ENCODE results near the gene PFDN5.
"Not testable (repeated sequence)": the region's sequence is repeated elsewhere in the genome, so short reads cannot be mapped to it uniquely, and the experiment has no call there.

PFDN5 gene

DNA sequence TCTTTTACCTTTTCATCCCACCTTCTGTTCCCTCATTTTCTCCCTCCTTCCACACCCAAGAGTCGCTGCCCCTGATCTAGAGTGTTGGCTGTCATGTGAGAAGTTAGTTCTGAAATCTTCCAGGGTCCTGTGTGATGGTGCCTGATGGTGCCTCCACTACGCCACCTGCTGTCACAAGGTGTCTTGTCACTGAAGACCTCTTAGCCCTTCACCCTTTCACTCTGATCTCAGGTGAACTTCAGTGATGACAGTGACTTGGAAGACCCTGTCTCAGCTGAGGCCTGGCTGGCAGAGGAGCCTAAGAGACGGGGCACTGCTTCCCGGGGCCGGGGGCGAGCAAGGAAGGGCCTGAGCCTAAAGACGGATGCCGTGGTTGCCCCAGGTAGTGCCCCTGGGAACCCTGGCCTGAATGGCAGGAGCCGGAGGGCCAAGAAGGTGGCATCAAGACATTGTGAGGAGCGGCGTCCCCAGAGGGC, 7.6 kb upstream of the PFDN5 start:
- peak; percentile 50 to 77 (median 67) for DNase-seq

DNA sequence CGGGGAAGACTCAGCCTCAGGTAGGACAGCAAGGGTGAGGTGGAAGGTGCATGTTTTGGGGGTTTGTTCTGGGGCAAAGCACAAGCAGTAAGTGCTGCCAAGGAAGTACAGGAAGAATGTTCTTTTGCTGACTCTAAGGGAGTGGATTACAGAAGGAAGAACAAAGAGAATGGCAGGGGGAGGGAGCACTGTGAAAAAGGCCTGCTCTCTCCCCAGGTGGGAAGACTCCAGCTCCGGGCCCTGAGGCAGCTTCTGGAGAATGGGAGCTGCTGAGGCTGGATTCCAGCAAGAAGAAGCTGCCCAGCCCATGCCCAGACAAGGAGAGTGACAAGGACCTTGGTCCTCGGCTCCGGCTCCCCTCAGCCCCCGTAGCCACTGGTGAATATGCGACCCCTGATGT, 7.0 kb upstream of the PFDN5 start:
- DNase-seq = no peak

DNA sequence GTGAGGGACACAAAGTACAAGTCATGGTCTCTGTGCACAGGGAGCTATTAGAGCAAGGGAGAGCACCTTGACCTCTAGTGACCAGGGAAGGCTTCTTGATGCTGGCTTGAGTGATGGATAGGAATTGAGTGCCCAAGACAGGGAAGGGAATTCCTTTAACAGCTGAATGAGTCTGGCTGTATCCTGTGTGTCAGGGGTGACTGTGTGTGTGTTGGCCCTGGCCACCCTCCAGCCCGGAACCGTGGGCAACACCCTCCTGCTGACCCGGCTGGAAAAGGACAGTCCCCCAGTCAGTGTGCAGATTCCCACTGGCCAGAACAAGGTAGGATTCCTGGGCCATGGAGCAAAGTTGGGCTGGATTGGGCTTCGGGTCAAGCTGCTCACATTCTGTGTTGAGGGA, 5.5 kb upstream of the PFDN5 start:
- no peak for DNase-seq

DNA sequence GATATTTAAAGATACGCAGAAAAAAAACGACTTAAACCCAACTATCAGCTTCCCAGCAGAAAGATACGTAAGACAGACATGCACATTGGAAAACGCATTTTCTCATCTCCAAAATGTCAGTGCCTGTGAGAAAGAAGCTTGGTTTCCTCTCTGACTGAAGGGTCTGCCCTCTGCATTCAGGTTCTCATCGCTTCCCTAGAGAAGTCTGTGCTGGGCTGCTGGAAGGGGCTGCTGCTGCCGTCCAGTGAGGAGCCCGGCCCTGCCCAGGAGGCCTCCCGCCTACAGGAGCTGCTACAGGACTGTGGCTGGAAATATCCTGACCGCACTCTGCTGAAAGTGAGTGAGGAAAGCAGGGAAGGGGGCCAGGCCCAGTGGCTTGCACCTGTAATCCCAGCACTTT, 4.7 kb upstream of the PFDN5 start:
- DNase-seq = no peak

DNA sequence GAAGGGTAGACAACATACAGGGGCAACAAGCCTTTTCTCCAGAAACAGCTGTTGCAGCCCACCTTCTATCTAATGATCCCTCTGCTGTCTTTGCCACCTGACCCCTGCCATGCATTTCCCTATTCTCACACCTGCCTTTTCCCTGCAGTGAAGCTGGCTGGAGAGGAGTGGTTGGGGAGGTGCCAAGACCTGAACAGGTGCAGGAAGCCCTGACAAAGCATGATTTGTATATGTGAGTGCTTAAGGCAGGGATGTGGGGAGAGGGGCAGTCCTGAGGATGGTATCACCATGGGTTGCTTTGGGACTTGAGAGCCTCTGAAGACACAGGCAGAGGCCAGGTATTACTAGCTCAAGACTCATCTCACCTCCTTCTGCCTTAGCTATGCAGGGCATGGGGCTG, 2.9 kb upstream of the PFDN5 start:
- no peak for DNase-seq

DNA sequence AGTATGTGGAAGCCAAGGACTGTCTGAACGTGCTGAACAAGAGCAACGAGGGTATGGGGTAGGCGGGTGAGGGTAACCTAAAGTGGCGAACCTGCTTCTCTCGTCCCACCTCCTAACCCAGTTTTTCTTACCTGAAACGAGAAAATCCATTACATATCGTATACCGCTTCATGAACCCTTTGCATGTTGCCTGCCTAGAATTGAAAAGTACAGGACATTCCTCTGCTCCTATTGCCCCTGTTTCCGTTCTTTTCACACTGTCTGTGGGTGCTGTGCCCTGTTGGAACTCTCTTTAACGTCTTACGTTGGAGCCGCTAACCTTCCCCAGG, 513 bp downstream of the PFDN5 start:
- DNase-seq = no peak

DNA sequence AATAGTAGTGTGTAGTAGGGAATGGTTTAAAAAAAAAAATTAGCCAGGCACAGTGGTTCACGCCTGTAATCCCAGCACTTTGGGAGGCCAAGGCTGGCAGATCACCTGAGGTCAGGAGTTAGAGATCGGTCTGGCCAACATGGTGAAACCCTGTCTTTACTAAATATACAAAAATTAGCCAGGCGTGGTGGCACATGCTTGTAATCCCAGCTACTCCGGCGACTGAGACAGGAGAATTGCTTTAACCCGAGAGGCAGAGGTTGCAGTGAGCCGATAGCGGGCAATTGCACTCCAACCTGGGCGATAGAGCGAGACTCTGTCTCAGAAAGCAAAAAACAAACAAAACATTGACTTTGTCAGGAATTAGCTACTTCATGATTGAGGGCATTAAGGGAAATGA, 1.8 kb downstream of the PFDN5 start:
- not testable (repeated sequence) for DNase-seq

DNA sequence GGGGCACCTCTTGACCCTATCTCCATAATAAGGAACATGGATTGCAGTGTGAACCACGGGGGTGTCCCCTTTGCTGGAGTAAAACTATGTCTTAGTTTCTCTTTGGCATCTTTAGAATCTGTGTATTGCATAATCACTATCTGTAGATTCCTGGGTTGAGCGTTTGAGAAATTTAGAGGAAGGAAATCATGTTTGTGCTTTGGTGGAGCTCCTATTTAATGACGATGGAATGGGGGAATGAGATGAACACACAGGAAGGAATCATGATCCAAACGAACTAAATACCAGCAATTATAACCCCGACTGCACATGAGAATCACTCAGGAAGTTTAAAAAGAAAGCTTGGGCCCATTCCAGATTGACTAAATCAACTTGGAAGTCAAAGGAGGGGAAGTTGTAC, 2.8 kb downstream of the PFDN5 start:
- no peak for DNase-seq

DNA sequence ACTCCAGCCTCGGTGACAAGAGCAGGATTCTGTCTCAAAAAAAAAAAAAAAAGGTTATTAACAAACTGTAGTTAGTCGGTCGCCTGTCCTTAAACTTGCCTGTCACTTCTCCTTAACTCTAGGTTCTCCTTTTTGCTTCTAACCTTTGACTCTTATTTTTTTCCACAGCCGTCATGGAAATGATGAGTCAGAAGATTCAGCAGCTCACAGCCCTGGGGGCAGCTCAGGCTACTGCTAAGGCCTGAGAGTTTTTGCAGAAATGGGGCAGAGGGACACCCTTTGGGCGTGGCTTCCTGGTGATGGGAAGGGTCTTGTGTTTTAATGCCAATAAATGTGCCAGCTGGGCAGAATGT, 3.7 kb downstream of the PFDN5 start:
- DNase-seq = peak in 2 of 6 experiments; percentile 20 to 49

DNA sequence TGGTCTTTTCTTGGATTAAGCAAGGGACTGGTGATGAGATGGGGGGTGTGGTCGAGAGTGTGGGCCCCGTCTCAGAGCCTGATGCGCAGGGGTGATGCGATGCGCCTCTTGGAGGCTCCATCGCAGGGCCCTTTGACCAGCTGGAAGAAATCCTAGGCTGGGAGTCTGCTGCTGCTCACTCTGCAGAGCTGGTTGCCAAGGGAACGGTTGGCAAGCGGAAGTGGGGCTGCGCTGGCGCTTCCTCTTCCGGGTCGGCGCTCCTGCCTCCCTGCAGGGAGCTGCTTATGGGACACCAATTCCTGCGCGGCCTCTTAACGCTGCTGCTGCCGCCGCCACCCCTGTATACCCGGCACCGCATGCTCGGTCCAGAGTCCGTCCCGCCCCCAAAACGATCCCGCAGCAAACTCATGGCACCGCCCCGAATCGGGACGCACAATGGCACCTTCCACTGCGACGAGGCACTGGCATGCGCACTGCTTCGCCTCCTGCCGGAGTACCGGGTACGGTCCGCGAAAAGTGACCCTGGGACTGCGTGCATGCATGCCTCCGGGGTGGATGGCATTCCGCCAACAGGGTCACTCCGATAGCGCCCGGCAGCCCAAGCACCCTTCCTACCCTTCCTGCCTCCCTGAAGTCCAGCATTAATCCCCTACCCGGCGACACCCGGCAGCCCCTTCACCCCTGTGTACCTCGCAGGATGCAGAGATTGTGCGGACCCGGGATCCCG, 4.3 kb downstream of the PFDN5 start, which contains the start of gene MYG1:
MYG1 (plus strand) TSS at position 242 of the 727 bp plus-strand sequence; CDS start at position 285, 43 bp downstream.
- DNase-seq = peak; percentile 75 to 84 (median 79)

DNA sequence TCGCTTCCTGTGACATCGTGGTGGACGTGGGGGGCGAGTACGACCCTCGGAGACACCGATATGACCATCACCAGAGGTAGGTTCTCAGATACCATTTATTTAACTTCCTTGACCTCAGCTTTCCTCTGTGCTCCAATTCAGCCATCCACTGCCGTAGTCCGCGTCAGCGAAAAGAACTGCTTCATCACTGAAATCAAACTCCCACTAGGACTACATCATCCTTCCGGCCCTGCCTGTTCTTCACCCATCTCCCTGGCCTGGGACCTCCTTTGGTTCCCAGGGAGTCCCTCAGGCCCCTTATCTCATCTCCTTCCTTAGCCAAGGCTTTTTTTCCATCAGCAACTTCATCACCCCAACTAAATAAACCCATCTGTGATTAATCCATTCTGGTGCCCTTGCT, 4.8 kb downstream of the PFDN5 start:
- peak in 1 of 6 experiments; percentile 26 for DNase-seq

DNA sequence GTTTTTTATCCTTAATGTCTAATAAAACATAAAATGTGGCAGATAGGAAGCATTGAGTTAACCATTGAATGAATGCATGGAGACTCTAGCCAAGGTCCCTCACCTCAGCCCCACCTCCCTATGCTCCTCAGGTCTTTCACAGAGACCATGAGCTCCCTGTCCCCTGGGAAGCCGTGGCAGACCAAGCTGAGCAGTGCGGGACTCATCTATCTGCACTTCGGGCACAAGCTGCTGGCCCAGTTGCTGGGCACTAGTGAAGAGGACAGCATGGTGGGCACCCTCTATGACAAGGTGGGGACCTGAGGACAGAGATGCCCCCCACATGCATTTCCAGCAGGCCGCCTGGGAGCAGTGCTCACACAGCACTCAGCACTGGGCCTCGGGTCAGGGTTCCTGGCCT, 7.6 kb downstream of the PFDN5 start:
- DNase-seq = no peak

DNA sequence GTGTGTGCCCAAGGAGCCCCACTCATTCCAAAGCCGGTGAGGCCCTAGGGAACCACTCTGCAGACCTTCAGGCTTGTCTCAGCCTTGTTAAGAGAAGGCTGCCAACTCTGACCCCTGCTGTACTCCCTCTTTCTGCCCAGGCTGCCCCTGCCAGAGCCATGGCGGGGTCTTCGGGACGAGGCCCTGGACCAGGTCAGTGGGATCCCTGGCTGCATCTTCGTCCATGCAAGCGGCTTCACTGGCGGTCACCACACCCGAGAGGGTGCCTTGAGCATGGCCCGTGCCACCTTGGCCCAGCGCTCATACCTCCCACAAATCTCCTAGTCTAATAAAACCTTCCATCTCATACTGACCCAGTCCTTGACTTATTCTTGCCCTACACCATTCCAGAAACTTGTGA, 11.5 kb downstream of the PFDN5 start:
- DNase-seq = no peak

DNA sequence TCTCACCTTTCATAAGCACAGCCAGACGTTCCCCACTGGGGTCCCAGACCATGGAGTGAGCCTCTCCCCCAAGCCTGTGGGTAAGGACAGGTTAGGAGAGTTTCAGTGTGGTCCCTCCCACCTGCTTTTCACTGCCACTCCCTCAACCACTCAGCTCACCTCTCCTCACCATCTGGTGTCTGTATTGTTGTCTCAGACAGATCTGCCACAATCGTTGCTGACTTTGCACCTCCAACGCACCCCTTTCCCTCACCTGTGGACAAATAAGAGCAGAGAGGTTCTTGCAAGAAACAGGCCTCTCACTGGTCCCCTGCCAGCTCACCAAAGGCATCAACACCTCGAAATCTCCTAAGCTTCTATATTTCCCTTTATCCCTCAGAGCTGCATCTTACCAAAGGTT, 12.9 kb downstream of the PFDN5 start:
- DNase-seq = no peak

DNA sequence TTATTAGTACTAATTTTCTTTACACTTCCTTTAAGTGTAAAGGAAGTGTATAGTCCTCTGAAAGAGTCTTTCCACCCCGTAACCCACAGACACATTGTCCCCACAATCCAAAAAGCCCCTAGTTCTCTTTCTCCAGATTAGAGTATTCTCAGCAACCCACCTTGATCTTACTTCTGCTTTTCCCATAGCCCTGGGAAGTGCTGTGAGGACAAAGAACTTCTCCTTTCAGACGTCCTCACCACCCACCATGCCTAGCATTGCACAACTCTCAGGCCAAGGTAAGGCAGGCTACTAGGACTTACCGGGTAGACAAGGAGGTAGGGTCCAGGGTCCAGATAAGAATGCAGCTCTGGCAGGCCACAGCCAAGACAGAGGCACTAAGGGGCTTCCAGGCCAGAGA, 18.7 kb downstream of the PFDN5 start:
- no peak for DNase-seq

DNA sequence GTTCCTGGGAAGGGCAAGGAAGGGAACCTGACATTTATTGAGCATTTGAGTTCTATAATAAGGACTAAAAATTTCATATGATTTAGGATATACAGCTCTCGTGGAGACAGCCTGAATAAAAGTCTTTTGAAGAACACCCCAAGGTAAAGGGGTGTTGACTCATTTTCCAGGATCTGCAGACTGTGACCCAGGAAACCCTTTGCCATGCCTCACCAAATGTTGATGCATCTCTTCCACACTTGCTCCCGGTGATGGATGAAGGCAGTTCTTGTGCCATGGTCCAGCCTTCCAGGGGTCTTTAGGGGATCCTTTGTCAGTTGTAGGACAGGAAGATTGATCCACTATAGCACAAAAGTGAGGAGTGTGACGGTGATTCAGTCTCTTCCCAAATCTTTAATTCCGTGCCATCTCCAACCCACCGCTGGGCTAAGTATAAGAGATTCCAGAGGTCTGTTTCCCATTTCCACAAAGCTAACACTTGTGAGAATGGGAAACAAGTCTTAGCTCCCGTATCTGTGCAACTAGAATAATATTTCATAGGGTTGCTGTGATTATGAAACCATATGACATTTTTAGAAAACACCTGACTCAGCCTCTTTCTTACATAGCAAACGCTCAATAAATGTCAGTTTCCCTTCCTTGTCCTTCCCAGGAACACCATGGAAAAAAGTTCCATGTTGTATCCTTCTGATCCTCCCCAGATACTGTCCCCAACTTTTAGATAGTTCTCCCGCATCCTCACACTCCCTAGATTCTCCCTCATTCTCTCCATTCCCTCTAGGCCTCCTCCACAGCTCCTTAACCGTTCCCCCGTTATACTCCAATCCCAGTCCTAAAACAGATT, 25.2 kb downstream of the PFDN5 start:
- no peak for DNase-seq

DNA sequence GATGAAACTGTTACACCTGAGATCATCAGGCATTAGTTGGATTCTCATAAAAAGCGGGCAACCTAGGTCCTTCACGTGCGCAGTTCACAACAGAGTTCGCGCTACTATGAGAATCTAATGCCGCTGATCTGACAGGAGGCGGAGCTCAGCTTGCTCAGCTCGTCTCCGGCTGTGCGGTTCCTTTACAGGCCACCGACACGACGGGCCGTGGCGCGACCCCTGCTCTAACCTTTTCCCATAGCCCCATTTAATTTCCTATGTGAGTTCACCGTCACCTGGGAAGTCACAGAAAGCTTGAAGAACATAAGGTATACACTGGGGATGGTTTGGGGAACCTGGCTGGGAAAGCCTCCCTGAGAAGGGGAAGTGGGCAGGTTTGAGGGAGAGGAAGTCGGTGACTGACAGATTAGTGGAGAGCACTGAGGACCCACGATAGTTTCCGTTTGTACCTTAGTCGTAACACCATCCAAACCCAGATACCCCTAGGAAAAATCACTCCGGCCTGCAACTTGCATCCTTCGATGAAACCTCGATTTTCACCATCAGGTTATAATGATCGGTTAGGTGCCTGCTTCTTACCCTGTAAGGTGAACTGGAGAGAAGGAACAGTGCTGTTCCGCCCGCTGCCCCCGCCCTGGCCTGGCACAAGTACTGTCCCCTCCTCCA, 28.9 kb downstream of the PFDN5 start:
- peak; percentile 22 to 90 (median 58) for DNase-seq

DNA sequence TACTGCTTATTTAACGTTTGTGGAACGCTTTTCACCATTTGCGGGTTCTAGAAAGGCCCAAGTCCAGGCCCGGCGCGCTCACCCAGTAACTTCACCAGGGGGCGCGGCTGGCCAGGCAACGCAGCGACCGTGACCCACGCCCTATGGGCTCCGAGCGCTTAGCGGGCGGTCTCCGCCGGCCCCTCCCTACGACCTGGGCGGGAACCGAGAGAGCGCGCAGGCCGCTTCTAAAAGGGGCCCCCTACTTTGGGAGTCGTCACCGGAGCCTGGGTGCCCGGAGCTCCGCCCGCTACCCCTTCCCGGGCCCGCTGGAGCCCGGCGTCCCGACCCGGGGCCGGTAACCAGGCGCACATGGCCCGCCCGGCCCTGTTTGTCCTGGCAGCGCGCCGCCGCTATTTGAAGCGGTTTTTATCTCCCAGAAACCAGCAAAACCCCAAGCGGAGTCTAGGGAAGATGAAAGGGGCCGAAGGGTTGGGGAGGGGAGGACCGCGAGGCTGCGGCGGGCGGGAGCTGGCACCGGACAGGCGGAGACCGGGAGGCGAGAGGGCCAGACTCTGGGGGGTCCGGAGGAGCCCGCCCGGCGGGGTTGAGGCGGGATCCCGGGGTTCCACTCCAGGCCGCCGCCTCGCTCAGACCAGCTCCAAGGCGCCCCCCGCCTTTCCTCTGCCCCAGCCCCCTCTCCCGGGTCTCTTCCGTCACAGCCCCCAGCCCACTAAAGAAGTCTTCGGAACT, 29.6 kb downstream of the PFDN5 start:
- peak; percentile 51 to 80 (median 68) for DNase-seq

DNA sequence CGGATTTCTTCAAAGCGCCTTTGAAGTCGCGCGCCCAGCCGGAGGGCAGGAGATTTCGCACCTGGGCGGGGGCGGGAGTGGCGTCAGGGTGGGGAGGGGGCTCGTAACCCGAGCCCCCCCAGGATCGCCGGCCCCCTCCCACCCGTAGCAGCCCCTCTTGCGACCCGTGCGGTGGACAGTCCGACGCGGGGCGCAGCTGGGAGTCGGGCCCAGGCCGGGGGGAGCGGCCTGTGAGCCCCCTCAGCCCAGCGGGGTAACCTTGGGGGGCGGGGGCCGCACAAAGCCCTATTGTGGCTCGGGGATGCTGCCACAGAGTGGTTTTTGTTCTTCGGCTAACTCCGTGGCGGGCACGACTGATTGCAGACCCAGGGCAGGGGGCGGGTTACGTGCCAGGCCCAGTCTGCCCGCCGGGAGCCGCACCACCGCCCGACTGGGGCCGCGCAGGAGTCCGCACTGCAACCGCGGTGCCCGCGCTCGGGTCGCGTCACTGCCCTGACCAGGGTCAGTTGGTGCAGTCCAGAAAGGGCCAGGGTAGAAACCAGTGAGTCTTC, 30.2 kb downstream of the PFDN5 start:
- peak in 3 of 6 experiments; percentile 16 to 24 (median 23) for DNase-seq

DNA sequence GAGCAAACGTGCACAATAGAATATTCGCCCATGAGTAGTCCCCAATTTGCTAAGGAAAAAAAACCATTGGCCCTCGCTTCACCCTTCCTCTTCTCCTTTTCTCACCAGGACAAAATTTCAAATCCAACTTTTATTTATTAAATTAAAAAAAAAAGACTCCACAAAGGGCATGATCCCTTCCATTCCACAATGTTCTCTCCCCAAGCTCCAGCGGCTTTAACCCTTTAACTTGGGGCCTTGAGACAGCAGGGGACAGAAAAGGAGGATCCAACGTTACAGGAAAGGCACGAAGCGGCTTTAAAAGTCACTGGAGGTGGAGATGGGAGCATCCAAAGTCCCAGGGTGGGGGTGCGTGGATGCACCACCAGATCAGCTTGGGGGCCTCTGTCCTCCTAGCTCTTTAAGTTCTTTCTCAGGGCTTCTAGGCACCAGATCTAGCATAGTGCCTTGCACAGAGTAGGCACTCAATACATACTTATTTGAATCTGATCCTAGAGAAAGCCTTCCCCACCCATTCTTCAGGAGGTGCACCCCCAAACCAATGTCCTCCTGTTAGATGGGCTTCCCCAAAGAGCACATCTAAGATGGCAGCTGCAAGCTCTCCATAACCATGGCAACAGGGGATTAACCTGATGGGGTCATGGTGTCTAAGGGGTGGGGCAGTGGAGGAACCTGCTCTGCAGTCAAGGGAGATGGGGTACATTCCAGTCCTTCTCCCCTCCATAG, 31.3 kb downstream of the PFDN5 start:
- no peak for DNase-seq

DNA sequence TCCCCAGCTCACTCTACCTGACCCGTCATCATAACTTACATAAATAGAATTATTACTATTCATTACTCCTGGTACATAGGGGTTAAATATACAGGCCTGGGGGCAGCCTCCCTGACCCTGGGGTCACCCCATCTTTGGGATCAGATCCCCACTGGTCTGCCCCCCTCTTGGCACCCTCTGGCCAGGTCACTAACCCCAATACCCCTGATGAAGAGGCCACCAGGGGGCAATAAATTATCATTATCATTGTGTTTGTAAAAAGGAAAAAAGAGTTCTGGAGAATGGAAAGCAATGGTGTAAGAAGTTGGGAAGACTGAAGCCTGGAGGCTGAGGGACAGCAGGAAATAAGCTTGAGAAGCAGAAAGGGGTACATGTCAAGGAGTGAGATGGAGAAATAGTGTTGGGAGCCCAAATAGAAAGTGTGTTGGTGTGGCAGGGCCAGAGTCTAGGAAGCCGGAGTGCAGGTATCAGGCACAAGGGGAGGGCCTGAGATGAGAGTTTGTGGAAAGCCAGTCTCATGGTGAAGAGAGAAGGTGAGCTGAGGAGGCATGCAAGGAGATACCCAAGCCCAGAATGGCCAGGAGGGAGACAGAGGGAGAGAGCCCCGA, 32.2 kb downstream of the PFDN5 start:
- DNase-seq = no peak

DNA sequence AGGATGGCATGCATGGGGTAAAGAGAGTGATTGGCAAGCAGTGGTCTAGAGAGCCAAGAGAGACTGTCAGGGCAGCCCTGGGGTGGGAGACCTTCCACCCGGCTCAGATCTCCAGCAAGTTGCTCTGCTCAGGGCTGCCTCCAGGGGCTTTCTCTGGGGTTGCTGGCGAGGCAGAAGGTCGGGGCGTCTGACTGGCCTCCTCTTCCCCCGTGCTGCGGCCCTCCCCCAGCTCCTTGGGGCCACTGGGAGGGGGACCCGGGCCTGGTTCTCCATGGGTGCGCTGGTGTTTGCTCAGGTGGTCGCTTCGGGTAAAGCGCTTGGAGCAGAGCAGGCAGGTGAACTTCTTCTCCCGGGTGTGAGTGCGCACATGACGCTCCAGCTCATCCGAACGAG, 32.7 kb downstream of the PFDN5 start:
- DNase-seq = no peak

Data from stimulated activated naive CD4-positive, alpha-beta T cell (primary cell).